ENCODE results near the gene SGPP2.
"Not testable (repeated sequence)": the region's sequence is repeated elsewhere in the genome, so short reads cannot be mapped to it uniquely, and the experiment has no call there.

The SGPP2 gene

GRCh38 chr2:222434204-222434603 is 9.9 kb downstream of the SGPP2 start:
- no peak for TF ChIP-seq CTCF (IDR thresholded peaks at IDR 0.05; ENCODE audit: control insufficient read depth, insufficient read depth, low read depth, low read length, missing control alignments)
- no peak for DNase-seq (ENCODE audit: low read depth)
- no peak overlapping the region for H3K4me3 ChIP-seq (ENCODE audit: control insufficient read depth, low read depth, low read length)

- DNase-seq (ENCODE audit: low read depth); H3K4me3 ChIP-seq (ENCODE audit: control insufficient read depth, low read depth, low read length): not testable (repeated sequence)
Measured at GRCh38 chr2:222435400-222436039, 11.2 kb downstream of the SGPP2 start.

DNA sequence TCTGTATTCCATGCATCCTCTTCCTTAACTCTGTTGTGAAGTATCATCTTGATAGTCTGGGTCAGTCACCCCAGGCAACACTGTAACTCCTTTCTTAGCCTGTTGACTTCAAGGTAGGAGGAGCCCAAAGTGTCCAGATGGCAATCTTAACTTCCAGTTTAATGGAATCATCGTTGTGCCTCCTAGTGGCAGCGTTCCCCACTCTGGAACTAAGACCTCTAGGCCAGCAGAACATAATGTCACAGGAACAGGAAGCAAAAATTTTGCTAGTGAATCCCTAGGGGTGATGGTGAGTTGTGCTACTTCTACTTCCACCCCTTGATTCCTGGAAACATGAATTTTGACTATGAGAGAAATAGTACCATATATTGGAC is 11.7 kb downstream of the SGPP2 start:
- TF ChIP-seq CTCF (IDR thresholded peaks at IDR 0.05; ENCODE audit: control insufficient read depth, insufficient read depth, low read depth, low read length, missing control alignments): no peak
- H3K4me3 ChIP-seq (ENCODE audit: control insufficient read depth, low read depth, low read length): no peak overlapping the region
- no peak for DNase-seq (ENCODE audit: low read depth)

DNA sequence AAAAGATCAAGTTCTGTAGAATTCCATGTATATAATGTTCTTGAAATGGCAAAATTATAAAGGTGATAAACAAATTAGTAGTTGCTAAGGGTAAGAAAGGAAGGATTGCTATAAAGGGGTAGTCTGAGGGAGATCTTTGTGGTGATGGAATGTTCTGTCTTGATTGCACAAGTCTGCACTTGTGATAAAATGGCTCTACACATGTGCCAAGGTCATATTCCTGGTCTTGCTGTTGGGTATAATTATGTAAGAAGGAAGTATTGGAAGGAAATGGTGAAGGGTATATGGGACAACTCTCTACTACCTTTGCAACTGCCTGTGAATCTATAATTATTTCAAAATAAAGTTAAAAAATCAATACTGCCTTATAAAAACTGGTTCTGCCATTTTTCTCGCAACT is 15.3 kb downstream of the SGPP2 start:
- DNase-seq (ENCODE audit: low read depth): no peak

GRCh38 chr2:222440673-222441422 is 16.5 kb downstream of the SGPP2 start:
- TF ChIP-seq CTCF (IDR thresholded peaks at IDR 0.05; ENCODE audit: control insufficient read depth, insufficient read depth, low read depth, low read length, missing control alignments): no peak
- H3K4me3 ChIP-seq (ENCODE audit: control insufficient read depth, low read depth, low read length): no peak overlapping the region
- DNase-seq (ENCODE audit: low read depth): no peak

More for the DNA sequence above, 15.3 kb downstream of the SGPP2 start:
- no peak overlapping the region for H3K4me3 ChIP-seq (ENCODE audit: control insufficient read depth, low read depth, low read length)
- TF ChIP-seq CTCF (IDR thresholded peaks at IDR 0.05; ENCODE audit: control insufficient read depth, insufficient read depth, low read depth, low read length, missing control alignments): no peak

DNA sequence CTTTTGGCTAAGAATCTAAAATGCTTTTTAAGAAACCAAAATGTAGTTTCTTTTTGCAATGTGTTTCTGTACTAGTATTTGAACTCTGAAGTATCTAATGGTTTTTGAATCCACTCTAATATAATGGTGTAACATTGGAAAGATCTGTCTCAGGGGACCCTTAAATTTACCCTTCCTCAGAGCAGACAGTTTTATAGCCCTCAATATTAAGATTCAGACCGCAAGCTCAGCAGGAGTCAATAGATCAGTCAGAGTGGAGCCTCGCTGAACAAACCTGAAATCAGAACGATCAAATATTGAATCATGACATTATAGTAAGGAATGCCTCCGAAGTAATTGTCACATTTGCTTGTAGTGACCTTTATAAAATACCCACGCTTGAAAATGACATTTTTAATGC is 18.3 kb downstream of the SGPP2 start:
- TF ChIP-seq CTCF (IDR thresholded peaks at IDR 0.05; ENCODE audit: control insufficient read depth, insufficient read depth, low read depth, low read length, missing control alignments): no peak
- DNase-seq (ENCODE audit: low read depth): no peak

DNA sequence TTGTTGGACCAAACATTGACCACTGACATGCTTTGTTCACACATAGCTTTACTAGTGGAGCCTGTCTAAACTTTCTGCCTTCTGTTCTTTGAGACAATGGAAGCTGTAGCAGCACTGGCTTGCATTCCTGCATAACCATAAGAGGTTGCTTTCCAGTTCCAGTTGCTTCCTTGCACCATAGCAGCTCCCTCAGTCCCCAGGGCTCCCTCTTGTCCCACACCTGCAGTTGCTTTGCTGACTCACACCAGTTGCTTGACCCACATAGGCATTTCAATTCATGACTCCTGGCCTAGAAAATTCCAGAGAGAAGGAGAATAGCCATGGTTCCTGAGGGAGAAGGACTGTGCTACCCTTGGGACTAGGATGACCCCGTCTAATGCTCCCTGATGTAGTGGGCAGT is 20.9 kb downstream of the SGPP2 start:
- no peak for DNase-seq (ENCODE audit: low read depth)
- TF ChIP-seq CTCF (IDR thresholded peaks at IDR 0.05; ENCODE audit: control insufficient read depth, insufficient read depth, low read depth, low read length, missing control alignments): no peak
- H3K4me3 ChIP-seq (ENCODE audit: control insufficient read depth, low read depth, low read length): no peak overlapping the region

More for the DNA sequence above, 18.3 kb downstream of the SGPP2 start:
- no peak overlapping the region for H3K4me3 ChIP-seq (ENCODE audit: control insufficient read depth, low read depth, low read length)

Measured in AG09309 (cell line).